Activated CD8-positive, alpha-beta T cell treated with anti-CD3 and anti-CD28 coated beads for 36 hours (primary cell): ENCODE measurements around the gene PCBP4. TPM values are rescaled to one million over a fixed set of nuclear protein-coding genes. Genes with fewer than 3 reads are reported as not detected.

ENCODE experiments used
- ATAC-seq: fragments of 200-7000 bp; cut with Tn5 transposase; one replicate; pipeline ENCODE4 v1.10.0; 2021; ENCODE audit warnings: mild to moderate bottlenecking, moderate library complexity
- CTCF ChIA-PET: fragments of 350-600 bp; sonication (Branson Sonifier 250); formaldehyde crosslinking; loops from one replicate; lab custom pipeline; 2021; ENCODE audit warnings: antibody characterized with exemption; lab: Charles Lee
- POLR2A ChIA-PET: fragments of 350-600 bp; sonication (Branson Sonifier 250); formaldehyde crosslinking; loops from one replicate; lab custom pipeline; 2021; ENCODE audit warnings: antibody characterized with exemption; lab: Charles Lee
- DNase-seq: peaks from one replicate; pipeline ENCODE4 v3.0.0-alpha.2; 2020
- H3K27ac Mint-ChIP-seq: one replicate; pipeline ENCODE4 v1.8.0; 2021; ENCODE audit warnings: mild to moderate bottlenecking, mixed read lengths
- H3K27me3 Mint-ChIP-seq: one replicate; pipeline ENCODE4 v1.8.0; 2021; ENCODE audit warnings: mixed read lengths
- H3K36me3 Mint-ChIP-seq: one replicate; pipeline ENCODE4 v1.8.0; 2021; ENCODE audit warnings: low read depth, mixed read lengths
- H3K4me1 Mint-ChIP-seq: one replicate; pipeline ENCODE4 v1.8.0; 2021; ENCODE audit warnings: low read depth, mixed read lengths
- H3K4me3 Mint-ChIP-seq: one replicate; pipeline ENCODE4 v1.8.0; 2021; ENCODE audit warnings: mild to moderate bottlenecking, moderate library complexity, mixed read lengths
- H3K9me3 Mint-ChIP-seq: one replicate; pipeline ENCODE4 v1.8.0; 2021; ENCODE audit warnings: mixed read lengths
- CTCF ChIP-seq: fragments of 200-600 bp; IDR thresholded peaks from one replicate; pipeline ENCODE4 v1.8.0; 2022; ENCODE audit warnings: antibody characterized with exemption, mild to moderate bottlenecking
- intact Hi-C: fragments of 100-400 bp; cut with micrococcal nuclease; formaldehyde crosslinking; loops from one replicate; pipeline ENCODE4 v1.10.0; 2022
- total RNA-seq, 2 experiments: library from RNA; stranded (reverse); gene quantifications; one replicate each; pipeline ENCODE4 v1.2.3, GENCODE V29; 2021

PCBP4 gene
- total RNA-seq, 2 experiments from 2014 or later = 8.4 to 9.6 TPM

GRCh38 chr3:51969841-51970240 lies 2.6 kb upstream of the PCBP4 start:
- Mint-ChIP-seq H3K27ac (no peak overlapping the region), H3K4me3 (no peak overlapping the region), H3K9me3 (no peaks in the 10 kb centered on the region), H3K36me3 (peaks cover 5% of the 10 kb centered on the region), H3K27me3 (no peaks in the 10 kb centered on the region), H3K4me1 (peaks cover 23% of the 10 kb centered on the region)
- no peak for TF ChIP-seq CTCF
- ChIA-PET POLR2A (interaction anchor here (0.8 to 1.8 kb wide), 6 partner anchors 12 to 33 kb away, joined by 3 to 11 read pairs (median 4); partner anchors contain the start of genes GPR62 and RRP9), CTCF (interaction anchor here (1.5 kb wide), 2 partner anchors 13 to 33 kb away, joined by 3 to 8 read pairs; partner anchors contain the start of gene ACY1)
- no peak for DNase-seq
- no peak for ATAC-seq
- intact Hi-C loops = no loop called here

- DNase-seq = no peak
- H3K4me3 Mint-ChIP-seq = no peak overlapping the region
- no peaks in the 10 kb centered on the region for H3K9me3 Mint-ChIP-seq
- H3K27me3 Mint-ChIP-seq = no peaks in the 10 kb centered on the region
- peaks cover 5% of the 10 kb centered on the region for H3K36me3 Mint-ChIP-seq
- ATAC-seq = no peak
- POLR2A ChIA-PET = interaction anchor here (1.1 to 1.8 kb wide), 5 partner anchors 12 to 32 kb away, joined by 3 to 11 read pairs (median 6); partner anchors contain the start of gene RRP9
- H3K4me1 Mint-ChIP-seq = peaks cover 19% of the 10 kb centered on the region
- CTCF ChIA-PET = interaction anchor here (1.5 to 3.3 kb wide), 3 partner anchors 13 to 33 kb away, joined by 3 to 14 read pairs (median 8); partner anchors contain the start of genes ACY1, PARP3 and RRP9
- H3K27ac Mint-ChIP-seq = no peak overlapping the region
- intact Hi-C loops = no loop called here
- TF ChIP-seq CTCF = no peak
Observed at GRCh38 chr3:51968883-51969678, 1.8 kb upstream of the PCBP4 start.

GRCh38 chr3:51968170-51968775 lies 1.0 kb upstream of the PCBP4 start:
- peak; percentile 7 for ATAC-seq
- POLR2A ChIA-PET = interaction anchor here (0.9 to 1.8 kb wide), 4 partner anchors 11 to 24 kb away, joined by 4 to 11 read pairs (median 8); no protein-coding TSS in a partner anchor
- TF ChIP-seq CTCF = no peak

GRCh38 chr3:51966922-51967383 lies 301 bp downstream of the PCBP4 start:
- Mint-ChIP-seq H3K27ac (peak overlapping the region; percentile 11), H3K4me1 (peaks cover 14% of the 10 kb centered on the region), H3K27me3 (no peaks in the 10 kb centered on the region), H3K9me3 (no peaks in the 10 kb centered on the region), H3K36me3 (no peaks in the 10 kb centered on the region), H3K4me3 (peak overlapping the region; percentile 69)
- ChIA-PET CTCF (interaction anchor here (1.4 to 3.3 kb wide), 3 partner anchors 9 to 25 kb away, joined by 5 to 14 read pairs (median 6); partner anchors contain the start of genes PARP3 and RRP9), POLR2A (no interaction called here)
- DNase-seq = no peak
- no peak for TF ChIP-seq CTCF
- intact Hi-C loops = no loop called here
- peak; percentile 65 for ATAC-seq

More at GRCh38 chr3:51968170-51968775, 1.0 kb upstream of the PCBP4 start:
- Mint-ChIP-seq H3K9me3 (no peaks in the 10 kb centered on the region), H3K36me3 (peaks cover 2% of the 10 kb centered on the region), H3K27ac (no peak overlapping the region), H3K4me1 (peaks cover 16% of the 10 kb centered on the region), H3K4me3 (peak overlapping the region; percentile 72), H3K27me3 (no peaks in the 10 kb centered on the region)
- intact Hi-C loops = no loop called here
- no peak for DNase-seq
- CTCF ChIA-PET = interaction anchor here (1.5 to 3.3 kb wide), 3 partner anchors 14 to 34 kb away, joined by 3 to 14 read pairs (median 6); partner anchors contain the start of genes PARP3 and RRP9
